Measurements from ENCODE around the gene MAD2L1BP.

MAD2L1BP gene

GRCh38 chr6:43665376-43665775 lies 29.7 kb downstream of the MAD2L1BP start:
- DNase-seq (ENCODE audit: extremely low read depth in 1 of 2, low read depth in 1 of 2) = no peak

GRCh38 chr6:43666196-43666920 lies 30.7 kb downstream of the MAD2L1BP start:
- DNase-seq (ENCODE audit: extremely low read depth in 1 of 2, low read depth in 1 of 2) = no peak

- DNase-seq (ENCODE audit: extremely low read depth in 1 of 2, low read depth in 1 of 2) = peak; percentile 33 to 72
Measured at GRCh38 chr6:43667245-43668150, 31.9 kb downstream of the MAD2L1BP start.

- peak in 1 of 2 donors; percentile 10 for DNase-seq (ENCODE audit: extremely low read depth in 1 of 2, low read depth in 1 of 2)
Measured at GRCh38 chr6:43668151-43669028, 32.8 kb downstream of the MAD2L1BP start.

GRCh38 chr6:43669050-43669921 lies 33.6 kb downstream of the MAD2L1BP start:
- DNase-seq (ENCODE audit: extremely low read depth in 1 of 2, low read depth in 1 of 2) = no peak

GRCh38 chr6:43669922-43670622 lies 34.4 kb downstream of the MAD2L1BP start:
- DNase-seq (ENCODE audit: extremely low read depth in 1 of 2, low read depth in 1 of 2) = no peak

- no peak for DNase-seq (ENCODE audit: extremely low read depth in 1 of 2, low read depth in 1 of 2)
Measured at GRCh38 chr6:43670623-43670986, 35.0 kb downstream of the MAD2L1BP start.

- no peak for DNase-seq (ENCODE audit: extremely low read depth in 1 of 2, low read depth in 1 of 2)
Measured at GRCh38 chr6:43671011-43671800, 35.6 kb downstream of the MAD2L1BP start.

GRCh38 chr6:43671801-43672690 lies 36.4 kb downstream of the MAD2L1BP start:
- no peak for DNase-seq (ENCODE audit: extremely low read depth in 1 of 2, low read depth in 1 of 2)

GRCh38 chr6:43673444-43674084 lies 37.9 kb downstream of the MAD2L1BP start:
- no peak for DNase-seq (ENCODE audit: extremely low read depth in 1 of 2, low read depth in 1 of 2)

GRCh38 chr6:43674291-43674690 lies 38.7 kb downstream of the MAD2L1BP start:
- no peak for DNase-seq (ENCODE audit: extremely low read depth in 1 of 2, low read depth in 1 of 2)

GRCh38 chr6:43674921-43675320 lies 39.3 kb downstream of the MAD2L1BP start:
- DNase-seq (ENCODE audit: extremely low read depth in 1 of 2, low read depth in 1 of 2) = no peak

GRCh38 chr6:43676962-43677606 lies 41.4 kb downstream of the MAD2L1BP start:
- DNase-seq (ENCODE audit: extremely low read depth in 1 of 2, low read depth in 1 of 2) = no peak

- no peak for DNase-seq (ENCODE audit: extremely low read depth in 1 of 2, low read depth in 1 of 2)
Measured at GRCh38 chr6:43677759-43678158, 42.1 kb downstream of the MAD2L1BP start.

GRCh38 chr6:43678341-43678740 lies 42.7 kb downstream of the MAD2L1BP start:
- DNase-seq (ENCODE audit: extremely low read depth in 1 of 2, low read depth in 1 of 2) = no peak

GRCh38 chr6:43679057-43679456 lies 43.4 kb downstream of the MAD2L1BP start:
- no peak for DNase-seq (ENCODE audit: extremely low read depth in 1 of 2, low read depth in 1 of 2)
